A549 (cell line): ENCODE data around the gene MYO1E.

ENCODE experiments used
- POLR2A ChIP-seq: IDR thresholded peaks from 2 replicates; pipeline ENCODE4 v1.6.1; 2012; ENCODE audit warnings: mild to moderate bottlenecking, low read length
- TF ChIP-seq, protein P1 (sequence below): fragments of 450-650 bp; IDR thresholded peaks from 2 replicates; pipeline ENCODE4 v1.6.1; 2014; ENCODE audit warnings: antibody characterized with exemption
- TF ChIP-seq, protein P2 (sequence below): fragments of >200 bp; sonication (Bioruptor Twin); formaldehyde crosslinking; IDR thresholded peaks from 3 replicates; pipeline ENCODE4 v1.5.1; 2016
- TF ChIP-seq, protein P3 (sequence below): fragments of 200-600 bp; sonication (generic); IDR thresholded peaks from 2 replicates; pipeline ENCODE4 v1.6.1; 2016; ENCODE audit warnings: antibody characterized with exemption, mild to moderate bottlenecking, moderate library complexity

DNA sequence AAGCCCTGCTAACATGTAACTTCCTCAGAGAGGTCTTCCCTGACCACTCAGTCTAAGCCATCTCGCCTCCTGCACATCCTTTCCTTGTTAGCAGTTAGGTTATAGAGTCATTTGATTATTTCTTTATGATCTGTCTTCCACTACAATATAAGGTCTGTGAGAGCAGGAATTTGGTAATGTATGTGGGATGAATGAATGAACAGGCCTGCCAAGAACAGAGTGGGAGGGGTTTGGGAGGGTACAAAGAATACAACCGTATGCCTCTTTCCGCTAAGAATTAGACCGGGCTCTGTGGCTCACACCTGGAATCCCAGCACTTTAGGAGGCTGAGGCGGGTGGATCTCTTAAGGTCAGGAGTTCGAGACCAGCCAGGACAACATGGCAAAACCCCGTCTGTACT is 32.4 kb upstream of the MYO1E start:
- TF ChIP-seq, protein P1, sequence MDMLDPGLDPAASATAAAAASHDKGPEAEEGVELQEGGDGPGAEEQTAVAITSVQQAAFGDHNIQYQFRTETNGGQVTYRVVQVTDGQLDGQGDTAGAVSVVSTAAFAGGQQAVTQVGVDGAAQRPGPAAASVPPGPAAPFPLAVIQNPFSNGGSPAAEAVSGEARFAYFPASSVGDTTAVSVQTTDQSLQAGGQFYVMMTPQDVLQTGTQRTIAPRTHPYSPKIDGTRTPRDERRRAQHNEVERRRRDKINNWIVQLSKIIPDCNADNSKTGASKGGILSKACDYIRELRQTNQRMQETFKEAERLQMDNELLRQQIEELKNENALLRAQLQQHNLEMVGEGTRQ = no peak
- TF ChIP-seq, protein P2, sequence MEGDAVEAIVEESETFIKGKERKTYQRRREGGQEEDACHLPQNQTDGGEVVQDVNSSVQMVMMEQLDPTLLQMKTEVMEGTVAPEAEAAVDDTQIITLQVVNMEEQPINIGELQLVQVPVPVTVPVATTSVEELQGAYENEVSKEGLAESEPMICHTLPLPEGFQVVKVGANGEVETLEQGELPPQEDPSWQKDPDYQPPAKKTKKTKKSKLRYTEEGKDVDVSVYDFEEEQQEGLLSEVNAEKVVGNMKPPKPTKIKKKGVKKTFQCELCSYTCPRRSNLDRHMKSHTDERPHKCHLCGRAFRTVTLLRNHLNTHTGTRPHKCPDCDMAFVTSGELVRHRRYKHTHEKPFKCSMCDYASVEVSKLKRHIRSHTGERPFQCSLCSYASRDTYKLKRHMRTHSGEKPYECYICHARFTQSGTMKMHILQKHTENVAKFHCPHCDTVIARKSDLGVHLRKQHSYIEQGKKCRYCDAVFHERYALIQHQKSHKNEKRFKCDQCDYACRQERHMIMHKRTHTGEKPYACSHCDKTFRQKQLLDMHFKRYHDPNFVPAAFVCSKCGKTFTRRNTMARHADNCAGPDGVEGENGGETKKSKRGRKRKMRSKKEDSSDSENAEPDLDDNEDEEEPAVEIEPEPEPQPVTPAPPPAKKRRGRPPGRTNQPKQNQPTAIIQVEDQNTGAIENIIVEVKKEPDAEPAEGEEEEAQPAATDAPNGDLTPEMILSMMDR = no peak
- no peak for TF ChIP-seq POLR2A
- TF ChIP-seq, protein P3, sequence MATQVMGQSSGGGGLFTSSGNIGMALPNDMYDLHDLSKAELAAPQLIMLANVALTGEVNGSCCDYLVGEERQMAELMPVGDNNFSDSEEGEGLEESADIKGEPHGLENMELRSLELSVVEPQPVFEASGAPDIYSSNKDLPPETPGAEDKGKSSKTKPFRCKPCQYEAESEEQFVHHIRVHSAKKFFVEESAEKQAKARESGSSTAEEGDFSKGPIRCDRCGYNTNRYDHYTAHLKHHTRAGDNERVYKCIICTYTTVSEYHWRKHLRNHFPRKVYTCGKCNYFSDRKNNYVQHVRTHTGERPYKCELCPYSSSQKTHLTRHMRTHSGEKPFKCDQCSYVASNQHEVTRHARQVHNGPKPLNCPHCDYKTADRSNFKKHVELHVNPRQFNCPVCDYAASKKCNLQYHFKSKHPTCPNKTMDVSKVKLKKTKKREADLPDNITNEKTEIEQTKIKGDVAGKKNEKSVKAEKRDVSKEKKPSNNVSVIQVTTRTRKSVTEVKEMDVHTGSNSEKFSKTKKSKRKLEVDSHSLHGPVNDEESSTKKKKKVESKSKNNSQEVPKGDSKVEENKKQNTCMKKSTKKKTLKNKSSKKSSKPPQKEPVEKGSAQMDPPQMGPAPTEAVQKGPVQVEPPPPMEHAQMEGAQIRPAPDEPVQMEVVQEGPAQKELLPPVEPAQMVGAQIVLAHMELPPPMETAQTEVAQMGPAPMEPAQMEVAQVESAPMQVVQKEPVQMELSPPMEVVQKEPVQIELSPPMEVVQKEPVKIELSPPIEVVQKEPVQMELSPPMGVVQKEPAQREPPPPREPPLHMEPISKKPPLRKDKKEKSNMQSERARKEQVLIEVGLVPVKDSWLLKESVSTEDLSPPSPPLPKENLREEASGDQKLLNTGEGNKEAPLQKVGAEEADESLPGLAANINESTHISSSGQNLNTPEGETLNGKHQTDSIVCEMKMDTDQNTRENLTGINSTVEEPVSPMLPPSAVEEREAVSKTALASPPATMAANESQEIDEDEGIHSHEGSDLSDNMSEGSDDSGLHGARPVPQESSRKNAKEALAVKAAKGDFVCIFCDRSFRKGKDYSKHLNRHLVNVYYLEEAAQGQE = no peak
